Epidermal melanocyte (primary cell): ENCODE results near the gene PRAF2.

ENCODE experiments used
- DNase-seq: peaks from one replicate; pipeline ENCODE4 v3.0.0; 2011; ENCODE audit warnings: low spot score; ENCODE audit not compliant: insufficient read length

PRAF2 gene

GRCh38 chrX:49075347-49075746, 1.5 kb upstream of the PRAF2 start:
- DNase-seq, result no peak

GRCh38 chrX:49072712-49073095, 1.1 kb downstream of the PRAF2 start:
- no peak for DNase-seq

GRCh38 chrX:49071877-49072711, 1.7 kb downstream of the PRAF2 start:
- DNase-seq, result peak; percentile 73

- no peak for DNase-seq
These were observed 2.8 kb downstream of the PRAF2 start for GRCh38 chrX:49070988-49071387.

GRCh38 chrX:49069038-49069437, 4.8 kb downstream of the PRAF2 start:
- DNase-seq, result no peak

- no peak for DNase-seq
These were observed 6.3 kb downstream of the PRAF2 start for GRCh38 chrX:49067285-49068120.

- no peak for DNase-seq
These were observed 7.1 kb downstream of the PRAF2 start for GRCh38 chrX:49066690-49067089.

GRCh38 chrX:49066278-49066677, 7.5 kb downstream of the PRAF2 start:
- DNase-seq, result no peak

- peak; percentile 4 for DNase-seq
These were observed 9.1 kb downstream of the PRAF2 start for GRCh38 chrX:49064735-49065134.

- DNase-seq, result no peak
These were observed 9.5 kb downstream of the PRAF2 start for GRCh38 chrX:49064303-49064702.

- DNase-seq, result no peak
These were observed 10.1 kb downstream of the PRAF2 start for GRCh38 chrX:49063715-49064114.

GRCh38 chrX:49061916-49062315, 11.9 kb downstream of the PRAF2 start:
- no peak for DNase-seq

GRCh38 chrX:49061490-49061889, 12.3 kb downstream of the PRAF2 start:
- no peak for DNase-seq

GRCh38 chrX:49060914-49061313, 12.9 kb downstream of the PRAF2 start:
- no peak for DNase-seq

GRCh38 chrX:49059681-49060085, 14.1 kb downstream of the PRAF2 start:
- DNase-seq, result no peak

GRCh38 chrX:49059201-49059600, 14.6 kb downstream of the PRAF2 start:
- DNase-seq, result no peak

GRCh38 chrX:49058794-49059193, 15.0 kb downstream of the PRAF2 start, which contains the start of gene CCDC120:
Gene CCDC120, plus strand, starts transcription at chrX:49058999. Its CDS starts 3,043 bp downstream, at chrX:49062042.
- no peak for DNase-seq

- no peak for DNase-seq
These were observed 19.6 kb downstream of the PRAF2 start for GRCh38 chrX:49054073-49054762.

- peak; percentile 63 for DNase-seq
These were observed 20.4 kb downstream of the PRAF2 start for GRCh38 chrX:49053223-49054072.

- DNase-seq, result no peak
These were observed 29.9 kb downstream of the PRAF2 start for GRCh38 chrX:49043987-49044281.
